ENCODE data around the gene DPH3. TPM values are rescaled to one million over a fixed set of nuclear protein-coding genes. Genes with fewer than 3 reads are reported as not detected.

The DPH3 gene
- total RNA-seq, 1 experiment from 2014 or later = 16.2 TPM

- Histone ChIP-seq H3K4me3 (no peak overlapping the region), H3K4me1 (replicated peaks; ENCODE audit: insufficient read depth) (peaks cover 16% of the 10 kb centered on the region), H3K4me2 (peak overlapping the region; percentile 50), H3K36me3 (ENCODE audit: low read depth) (no peaks in the 10 kb centered on the region), H3K9me2 (ENCODE audit: insufficient read depth) (no peaks in the 10 kb centered on the region), H3K27me3 (ENCODE audit: insufficient read depth, low read depth) (no peaks in the 10 kb centered on the region), H2AFZ (no peak overlapping the region), H3K27ac (no peak overlapping the region), H4K20me1 (ENCODE audit: insufficient read depth) (no peaks in the 10 kb centered on the region), H3K9me3 (ENCODE audit: insufficient read depth, low read depth) (no peaks in the 10 kb centered on the region), H3F3A (ENCODE audit: insufficient read depth, low read depth) (peaks cover 4% of the 10 kb centered on the region; the same call in 1 of the 2 replicates), H3K79me2 (ENCODE audit: low read depth) (no peaks in the 10 kb centered on the region)
- ChIA-PET POLR2A (ENCODE audit: unreplicated experiment) (no interaction called here), CTCF (no interaction called here)
- intact Hi-C loops (cut with micrococcal nuclease; ENCODE audit: unreplicated experiment) = loop anchor here (5.0 to 10.0 kb wide), 4 partner anchors 178 to 1136 kb away; partner anchors contain the start of genes BTD and HACL1
- DNase-seq = peak in 1 of 2 experiments; percentile 50
- TF ChIP-seq EZH2 (IDR thresholded peaks at IDR 0.05; ENCODE audit: low read depth) = no peak
- TF ChIP-seq, protein P1, sequence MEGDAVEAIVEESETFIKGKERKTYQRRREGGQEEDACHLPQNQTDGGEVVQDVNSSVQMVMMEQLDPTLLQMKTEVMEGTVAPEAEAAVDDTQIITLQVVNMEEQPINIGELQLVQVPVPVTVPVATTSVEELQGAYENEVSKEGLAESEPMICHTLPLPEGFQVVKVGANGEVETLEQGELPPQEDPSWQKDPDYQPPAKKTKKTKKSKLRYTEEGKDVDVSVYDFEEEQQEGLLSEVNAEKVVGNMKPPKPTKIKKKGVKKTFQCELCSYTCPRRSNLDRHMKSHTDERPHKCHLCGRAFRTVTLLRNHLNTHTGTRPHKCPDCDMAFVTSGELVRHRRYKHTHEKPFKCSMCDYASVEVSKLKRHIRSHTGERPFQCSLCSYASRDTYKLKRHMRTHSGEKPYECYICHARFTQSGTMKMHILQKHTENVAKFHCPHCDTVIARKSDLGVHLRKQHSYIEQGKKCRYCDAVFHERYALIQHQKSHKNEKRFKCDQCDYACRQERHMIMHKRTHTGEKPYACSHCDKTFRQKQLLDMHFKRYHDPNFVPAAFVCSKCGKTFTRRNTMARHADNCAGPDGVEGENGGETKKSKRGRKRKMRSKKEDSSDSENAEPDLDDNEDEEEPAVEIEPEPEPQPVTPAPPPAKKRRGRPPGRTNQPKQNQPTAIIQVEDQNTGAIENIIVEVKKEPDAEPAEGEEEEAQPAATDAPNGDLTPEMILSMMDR (conservative IDR thresholded peaks at IDR 0.05) = no peak
- no TSS peak for BruUV-seq (replicated peaks)
Measured at GRCh38 chr3:16240229-16241023, 24.3 kb downstream of the DPH3 start.

- H3F3A ChIP-seq (ENCODE audit: insufficient read depth, low read depth) = peaks cover 4% of the 10 kb centered on the region; the same call in 1 of the 2 replicates
- intact Hi-C loops (cut with micrococcal nuclease; ENCODE audit: unreplicated experiment) = loop anchor here (5.0 to 10.0 kb wide), 4 partner anchors 177 to 1135 kb away; partner anchors contain the start of genes BTD and HACL1
- DNase-seq = no peak
- POLR2A ChIA-PET (ENCODE audit: unreplicated experiment) = no interaction called here
- no peaks in the 10 kb centered on the region for H3K9me3 ChIP-seq (ENCODE audit: insufficient read depth, low read depth)
- CTCF ChIA-PET = no interaction called here
- no peaks in the 10 kb centered on the region for H3K9me2 ChIP-seq (ENCODE audit: insufficient read depth)
- H3K4me3 ChIP-seq = no peak overlapping the region
- H3K4me1 ChIP-seq (replicated peaks; ENCODE audit: insufficient read depth) = peaks cover 16% of the 10 kb centered on the region
- no TSS peak for BruUV-seq (replicated peaks)
- H3K27ac ChIP-seq = no peak overlapping the region
- H2AFZ ChIP-seq = no peak overlapping the region
- no peaks in the 10 kb centered on the region for H3K27me3 ChIP-seq (ENCODE audit: insufficient read depth, low read depth)
- no peaks in the 10 kb centered on the region for H4K20me1 ChIP-seq (ENCODE audit: insufficient read depth)
- H3K36me3 ChIP-seq (ENCODE audit: low read depth) = no peaks in the 10 kb centered on the region
- TF ChIP-seq, protein P1 (conservative IDR thresholded peaks at IDR 0.05) = no peak
- TF ChIP-seq EZH2 (IDR thresholded peaks at IDR 0.05; ENCODE audit: low read depth) = no peak
- no peaks in the 10 kb centered on the region for H3K79me2 ChIP-seq (ENCODE audit: low read depth)
- H3K4me2 ChIP-seq = peak overlapping the region; percentile 18; the same call in 1 of the 2 replicates
Measured at GRCh38 chr3:16239780-16240179, 25.0 kb downstream of the DPH3 start.

GRCh38 chr3:16239086-16239770 is 25.5 kb downstream of the DPH3 start:
- Histone ChIP-seq H3F3A (ENCODE audit: insufficient read depth, low read depth) (peaks cover 1% of the 10 kb centered on the region; the same call in 1 of the 2 replicates), H3K9me3 (ENCODE audit: insufficient read depth, low read depth) (no peaks in the 10 kb centered on the region), H3K4me1 (replicated peaks; ENCODE audit: insufficient read depth) (peaks cover 16% of the 10 kb centered on the region), H3K27ac (no peak overlapping the region), H3K4me2 (no peak overlapping the region), H3K9me2 (ENCODE audit: insufficient read depth) (no peaks in the 10 kb centered on the region), H3K27me3 (ENCODE audit: insufficient read depth, low read depth) (no peaks in the 10 kb centered on the region), H3K79me2 (ENCODE audit: low read depth) (no peaks in the 10 kb centered on the region), H3K4me3 (no peak overlapping the region), H4K20me1 (ENCODE audit: insufficient read depth) (no peaks in the 10 kb centered on the region), H3K36me3 (ENCODE audit: low read depth) (no peaks in the 10 kb centered on the region), H2AFZ (no peak overlapping the region)
- no TSS peak for BruUV-seq (replicated peaks)
- intact Hi-C loops (cut with micrococcal nuclease; ENCODE audit: unreplicated experiment) = no loop called here
- ChIA-PET POLR2A (ENCODE audit: unreplicated experiment) (no interaction called here), CTCF (no interaction called here)
- no peak for DNase-seq
- TF ChIP-seq EZH2 (IDR thresholded peaks at IDR 0.05; ENCODE audit: low read depth) = no peak
- TF ChIP-seq, protein P1 (conservative IDR thresholded peaks at IDR 0.05) = no peak

All from PC-9 (cell line).